Sigmoid colon (tissue), 7 donors: ENCODE data around the gene GREM2. TPM values are rescaled to one million over a fixed set of nuclear protein-coding genes. Genes with fewer than 3 reads are reported as not detected.
A peak's percentile ranks its signal among the peaks of the same experiment; 100 is the strongest.

Experiments used
- DNase-seq: peaks from one replicate; pipeline ENCODE4 v3.0.0-alpha.2; 2019
- H3K27ac ChIP-seq, 4 donors: fragments of 200-600 bp; sonication (generic); one replicate each; pipeline ENCODE4 v1.5.1; 2016 to 2019; ENCODE audit warnings: mild to moderate bottlenecking in 1 of 4
- H3K27me3 ChIP-seq, 3 donors: fragments of 200-600 bp; sonication (generic); one replicate each; pipeline ENCODE4 v1.5.1; 2019; ENCODE audit warnings: mild to moderate bottlenecking in 1 of 3
- H3K36me3 ChIP-seq, 4 donors: fragments of 200-600 bp; sonication (generic); one replicate each; pipeline ENCODE4 v1.5.1; 2016 to 2019
- H3K4me1 ChIP-seq, 4 donors: fragments of 200-600 bp; sonication (generic); one replicate each; pipeline ENCODE4 v1.5.1; 2017 to 2019
- H3K4me3 ChIP-seq, 4 donors: fragments of 200-600 bp; sonication (generic); one replicate each; pipeline ENCODE4 v1.5.1; 2017 to 2019; ENCODE audit warnings: mild to moderate bottlenecking in 2 of 4, moderate library complexity in 1 of 4
- H3K9me3 ChIP-seq, 4 donors: fragments of 200-600 bp in 3 of 4; sonication (generic) in 3 of 4; one replicate each; pipeline versions ENCODE4 v1.5.1 to v1.6.1; 2013 to 2019
- CTCF ChIP-seq, 4 experiments: fragments of 450-650 bp in 3 of 4; fragments of 200-600 bp in 1 of 4; IDR thresholded peaks; one replicate each; pipeline ENCODE4 v1.5.1; 2016 to 2019; ENCODE audit warnings: antibody characterized with exemption in 4 of 4, mild to moderate bottlenecking in 3 of 4, moderate library complexity in 2 of 4
- EP300 ChIP-seq, 4 donors: sonication (generic); formaldehyde crosslinking; IDR thresholded peaks; one replicate each; pipeline ENCODE4 v1.6.1; 2017; ENCODE audit warnings: antibody characterized with exemption in 4 of 4
- POLR2A ChIP-seq, 2 donors: fragments of 450-650 bp; IDR thresholded peaks; one replicate each; pipeline ENCODE4 v1.6.1; 2016; ENCODE audit warnings: antibody characterized with exemption in 2 of 2, mild to moderate bottlenecking in 2 of 2, moderate library complexity in 2 of 2
- POLR2AphosphoS5 ChIP-seq, 4 donors: sonication (generic); formaldehyde crosslinking; IDR thresholded peaks; one replicate each; pipeline ENCODE4 v1.6.1; 2017; ENCODE audit warnings: antibody characterized with exemption in 4 of 4
- WGBS, 2 donors: extraction: QIAGEN DNeasy Blood & Tissue Kit; methylation state at CpG; one replicate each; pipeline ENCODE4 v1.1.7; 2013; 5-methylcytosine and 5-hydroxymethylcytosine counted together
- intact Hi-C: fragments of 100-400 bp; cut with DNase I; formaldehyde crosslinking; loops from one replicate; pipeline ENCODE4 v1.15.1; 2023
- polyA plus RNA-seq, 3 donors: library from polyadenylated mRNA; stranded (reverse); fragments of 200-250 nt; gene quantifications; one replicate each; pipeline ENCODE4 v1.2.3, GENCODE V29; 2013
- total RNA-seq, 4 donors: library from RNA; depleted of rRNA; stranded (reverse); fragments of >200 nt; gene quantifications; one replicate each; pipeline ENCODE4 v1.1.0, GENCODE V29; 2016
- donor health status: healthy with polysubstance abuse.
- donor health status: Bipolar disorder and iron deficiency.
- donor health status: healthy.

The GREM2 gene
- total and polyA plus RNA-seq, 7 donors: 0.46 to 18.7 (median 9.4) TPM

GRCh38 chr1:240517891-240518290, 94.1 kb downstream of the GREM2 start:
- intact Hi-C loops: no loop called here
- 93 to 94% methylated on average over 4 of the region's 4 CpGs for WGBS, 2 donors
- Histone ChIP-seq H3K36me3 (no peaks in the 10 kb centered on the region), H3K4me1 (peaks cover 0 to 3% (median 0%) of the 10 kb centered on the region in 4 donors), H3K27me3 (no peaks in the 10 kb centered on the region), H3K9me3 (no peaks in the 10 kb centered on the region), H3K27ac (no peak overlapping the region), H3K4me3 (no peak overlapping the region)
- TF ChIP-seq POLR2A (IDR thresholded peaks at IDR 0.05): no peak
- TF ChIP-seq EP300 (IDR thresholded peaks at IDR 0.05): no peak
- no peak for TF ChIP-seq POLR2AphosphoS5 (IDR thresholded peaks at IDR 0.05)
- no peak for TF ChIP-seq CTCF (IDR thresholded peaks at IDR 0.05)
- DNase-seq: no peak

GRCh38 chr1:240516069-240516468, 95.9 kb downstream of the GREM2 start:
- no peaks in the 10 kb centered on the region for H3K36me3 ChIP-seq
- no peak overlapping the region for H3K4me3 ChIP-seq
- H3K4me1 ChIP-seq: peaks cover 0 to 13% (median 5%) of the 10 kb centered on the region in 4 donors
- no peaks in the 10 kb centered on the region for H3K27me3 ChIP-seq
- intact Hi-C loops: no loop called here
- no peaks in the 10 kb centered on the region for H3K9me3 ChIP-seq
- TF ChIP-seq POLR2AphosphoS5 (IDR thresholded peaks at IDR 0.05) (no peak), EP300 (IDR thresholded peaks at IDR 0.05) (no peak), CTCF (IDR thresholded peaks at IDR 0.05) (no peak), POLR2A (IDR thresholded peaks at IDR 0.05) (no peak)
- DNase-seq: no peak
- H3K27ac ChIP-seq: no peak overlapping the region
- 98 to 99% methylated on average over 2 of the region's 2 CpGs for WGBS, 2 donors

GRCh38 chr1:240515505-240515904, 96.5 kb downstream of the GREM2 start:
- no peak for DNase-seq
- no peak for TF ChIP-seq POLR2AphosphoS5 (IDR thresholded peaks at IDR 0.05)
- H3K4me3 ChIP-seq: no peak overlapping the region
- intact Hi-C loops: no loop called here
- whole genome bisulfite sequencing, 2 donors: 24 to 70% methylated on average over 1 of the region's 1 CpG
- H3K4me1 ChIP-seq: peaks cover 0 to 13% (median 5%) of the 10 kb centered on the region in 4 donors
- H3K9me3 ChIP-seq: no peaks in the 10 kb centered on the region
- no peaks in the 10 kb centered on the region for H3K36me3 ChIP-seq
- no peaks in the 10 kb centered on the region for H3K27me3 ChIP-seq
- H3K27ac ChIP-seq: no peak overlapping the region

GRCh38 chr1:240511789-240512188, 100.2 kb downstream of the GREM2 start:
- TF ChIP-seq CTCF (IDR thresholded peaks at IDR 0.05) (no peak), EP300 (IDR thresholded peaks at IDR 0.05) (no peak), POLR2AphosphoS5 (IDR thresholded peaks at IDR 0.05) (peak; percentile 42 to 87 (median 69))
- no peaks in the 10 kb centered on the region for H3K27me3 ChIP-seq
- H3K36me3 ChIP-seq: no peaks in the 10 kb centered on the region
- no peak for DNase-seq
- peaks cover 0 to 22% (median 9%) of the 10 kb centered on the region in 4 donors for H3K4me1 ChIP-seq
- H3K9me3 ChIP-seq: no peaks in the 10 kb centered on the region
- no peak overlapping the region for H3K4me3 ChIP-seq
- intact Hi-C loops: no loop called here
- H3K27ac ChIP-seq: peak overlapping the region in 1 of 4 donors; percentile 47

- peaks cover 0 to 22% (median 9%) of the 10 kb centered on the region in 4 donors for H3K4me1 ChIP-seq
- H3K36me3 ChIP-seq: no peaks in the 10 kb centered on the region
- intact Hi-C loops: no loop called here
- H3K27me3 ChIP-seq: no peaks in the 10 kb centered on the region
- WGBS, 2 donors: 81 to 89% methylated on average over 2 of the region's 2 CpGs
- no peaks in the 10 kb centered on the region for H3K9me3 ChIP-seq
- no peak overlapping the region for H3K4me3 ChIP-seq
- H3K27ac ChIP-seq: no peak overlapping the region
- no peak for DNase-seq
- TF ChIP-seq CTCF (IDR thresholded peaks at IDR 0.05) (no peak), POLR2AphosphoS5 (IDR thresholded peaks at IDR 0.05) (no peak), EP300 (IDR thresholded peaks at IDR 0.05) (no peak), POLR2A (IDR thresholded peaks at IDR 0.05) (no peak)
Observed at GRCh38 chr1:240508950-240509349, 103.0 kb downstream of the GREM2 start.
